ENCODE measurements around the gene MTHFSD.

Gene MTHFSD

DNA sequence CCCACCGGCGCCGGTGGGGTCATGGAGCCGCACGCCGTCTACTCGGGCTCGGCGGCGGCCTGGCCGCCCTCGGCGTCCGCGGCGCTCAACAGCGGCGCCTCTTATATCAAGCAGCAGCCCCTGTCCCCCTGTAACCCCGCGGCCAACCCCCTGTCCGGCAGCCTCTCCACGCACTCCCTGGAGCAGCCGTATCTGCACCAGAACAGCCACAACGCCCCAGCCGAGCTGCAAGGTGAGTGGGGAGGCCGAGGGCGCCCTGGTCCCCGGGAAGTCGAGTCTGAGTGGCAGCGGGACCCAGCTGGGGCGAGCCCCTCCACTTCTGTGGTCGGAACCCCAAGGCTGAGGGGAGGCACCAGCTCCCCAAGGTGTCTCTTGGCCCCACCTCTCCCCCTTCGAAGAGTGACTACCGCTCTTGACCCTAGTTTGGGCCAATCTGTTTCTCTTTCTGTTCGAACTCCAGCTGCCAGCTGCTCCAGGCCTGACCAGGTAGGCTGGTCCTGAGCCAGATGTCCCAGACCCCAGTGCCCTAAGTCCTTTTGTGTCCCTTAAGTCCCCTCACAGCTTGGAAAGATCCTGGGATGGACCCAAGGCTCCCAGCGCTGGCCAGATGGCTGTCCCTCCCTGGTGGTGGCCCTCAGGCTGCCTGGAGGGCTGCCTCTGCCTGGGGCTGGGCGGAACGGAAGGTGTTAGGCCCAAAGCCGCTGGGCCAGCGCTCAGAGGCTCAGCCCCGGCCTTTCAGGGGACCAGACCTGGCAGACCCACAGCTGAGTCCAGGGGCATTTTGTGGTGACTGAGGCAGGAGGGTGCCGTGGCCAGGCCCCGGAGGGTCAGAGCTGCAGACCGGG is 43.5 kb downstream of the MTHFSD start:
- TF ChIP-seq, protein P1, sequence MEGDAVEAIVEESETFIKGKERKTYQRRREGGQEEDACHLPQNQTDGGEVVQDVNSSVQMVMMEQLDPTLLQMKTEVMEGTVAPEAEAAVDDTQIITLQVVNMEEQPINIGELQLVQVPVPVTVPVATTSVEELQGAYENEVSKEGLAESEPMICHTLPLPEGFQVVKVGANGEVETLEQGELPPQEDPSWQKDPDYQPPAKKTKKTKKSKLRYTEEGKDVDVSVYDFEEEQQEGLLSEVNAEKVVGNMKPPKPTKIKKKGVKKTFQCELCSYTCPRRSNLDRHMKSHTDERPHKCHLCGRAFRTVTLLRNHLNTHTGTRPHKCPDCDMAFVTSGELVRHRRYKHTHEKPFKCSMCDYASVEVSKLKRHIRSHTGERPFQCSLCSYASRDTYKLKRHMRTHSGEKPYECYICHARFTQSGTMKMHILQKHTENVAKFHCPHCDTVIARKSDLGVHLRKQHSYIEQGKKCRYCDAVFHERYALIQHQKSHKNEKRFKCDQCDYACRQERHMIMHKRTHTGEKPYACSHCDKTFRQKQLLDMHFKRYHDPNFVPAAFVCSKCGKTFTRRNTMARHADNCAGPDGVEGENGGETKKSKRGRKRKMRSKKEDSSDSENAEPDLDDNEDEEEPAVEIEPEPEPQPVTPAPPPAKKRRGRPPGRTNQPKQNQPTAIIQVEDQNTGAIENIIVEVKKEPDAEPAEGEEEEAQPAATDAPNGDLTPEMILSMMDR (IDR thresholded peaks at IDR 0.05) = no peak
- Histone ChIP-seq H3K36me3 (no peaks in the 10 kb centered on the region), H3K27ac (no peak overlapping the region), H3K9me3 (no peaks in the 10 kb centered on the region), H3K4me3 (ENCODE audit: low read depth in 1 of 2, low read length in 1 of 2) (no peak overlapping the region), H3K27me3 (peaks cover 100% of the 10 kb centered on the region), H3K4me1 (ENCODE audit: control insufficient read depth in 1 of 2, insufficient read depth in 1 of 2, low read depth in 1 of 2, low read length in 1 of 2) (peaks cover 8 to 12% of the 10 kb centered on the region in 2 experiments)

GRCh38 chr16:86510465-86511261 is 44.4 kb downstream of the MTHFSD start, which contains the start of gene FOXF1:
FOXF1 (plus strand) TSS chr16:86510527; CDS start chr16:86510570, 43 bp downstream.
- Histone ChIP-seq H3K36me3 (no peaks in the 10 kb centered on the region), H3K4me1 (ENCODE audit: control insufficient read depth in 1 of 2, insufficient read depth in 1 of 2, low read depth in 1 of 2, low read length in 1 of 2) (peaks cover 8 to 12% of the 10 kb centered on the region in 2 experiments)

GRCh38 chr16:86509759-86510464 is 45.1 kb downstream of the MTHFSD start:
- Histone ChIP-seq H3K27me3 (peaks cover 100% of the 10 kb centered on the region), H3K9me3 (no peaks in the 10 kb centered on the region), H3K4me1 (ENCODE audit: control insufficient read depth in 1 of 2, insufficient read depth in 1 of 2, low read depth in 1 of 2, low read length in 1 of 2) (peaks cover 8 to 12% of the 10 kb centered on the region in 2 experiments), H3K27ac (no peak overlapping the region), H3K4me3 (ENCODE audit: low read depth in 1 of 2, low read length in 1 of 2) (peak overlapping the region in 1 of 2 experiments; percentile 44), H3K36me3 (no peaks in the 10 kb centered on the region)
- TF ChIP-seq, protein P1 (IDR thresholded peaks at IDR 0.05) = no peak

More at GRCh38 chr16:86510465-86511261, 44.4 kb downstream of the MTHFSD start, which contains the start of gene FOXF1:
- Histone ChIP-seq H3K4me3 (ENCODE audit: low read depth in 1 of 2, low read length in 1 of 2) (peak within 1 kb of the TSS; percentile 17 to 44), H3K27ac (no peak within 1 kb of the TSS), H3K9me3 (no peaks in the 10 kb centered on the region), H3K27me3 (peaks cover 100% of the 10 kb centered on the region)
- TF ChIP-seq, protein P1 (IDR thresholded peaks at IDR 0.05) = no peak

- TF ChIP-seq, protein P1 (IDR thresholded peaks at IDR 0.05) = no peak
- Histone ChIP-seq H3K27ac (no peak overlapping the region), H3K9me3 (no peaks in the 10 kb centered on the region), H3K36me3 (no peaks in the 10 kb centered on the region), H3K4me1 (ENCODE audit: control insufficient read depth in 1 of 2, insufficient read depth in 1 of 2, low read depth in 1 of 2, low read length in 1 of 2) (peaks cover 8 to 12% of the 10 kb centered on the region in 2 experiments), H3K4me3 (ENCODE audit: low read depth in 1 of 2, low read length in 1 of 2) (peak overlapping the region; percentile 17 to 44), H3K27me3 (peaks cover 100% of the 10 kb centered on the region)
These were observed 45.9 kb downstream of the MTHFSD start for GRCh38 chr16:86508947-86509758.

Measured in neutrophil (primary cell).